ENCODE data around the gene TRAPPC8. TPM values are rescaled to one million over a fixed set of nuclear protein-coding genes. Genes with fewer than 3 reads are reported as not detected.

TRAPPC8 gene
- total RNA-seq, 1 experiment from 2014 or later = 19.8 TPM

DNA sequence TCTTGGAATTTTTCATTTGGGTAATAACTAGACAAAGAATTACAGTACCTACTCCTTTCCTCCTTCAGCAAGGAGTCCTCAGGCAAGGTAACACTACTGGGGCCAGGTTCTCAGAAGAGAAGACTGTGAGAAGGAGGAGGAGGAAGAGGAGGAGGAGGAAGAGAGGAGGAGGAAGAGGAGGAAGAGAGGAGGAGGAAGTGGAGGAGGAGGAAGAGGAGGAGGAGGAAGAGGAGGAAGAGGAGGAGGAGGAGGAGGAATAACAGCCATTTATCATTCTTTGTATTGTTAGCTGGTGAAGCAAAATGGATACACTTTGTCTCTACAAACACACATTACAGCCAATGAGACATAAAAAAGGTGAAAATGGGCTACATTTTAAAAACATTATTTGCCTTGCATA lies 149.4 kb downstream of the TRAPPC8 start:
- Histone ChIP-seq H3K4me1 (no peaks in the 10 kb centered on the region), H3K36me3 (ENCODE audit: control insufficient read depth, insufficient read depth, low read length) (no peaks in the 10 kb centered on the region), H3K4me3 (ENCODE audit: low read depth, low read length) (no peak overlapping the region), H3K27me3 (replicated peaks; ENCODE audit: control insufficient read depth, insufficient read depth, low read length) (no peaks in the 10 kb centered on the region), H3K9me3 (no peaks in the 10 kb centered on the region)
- H3K4me1 Mint-ChIP-seq (ENCODE audit: low read depth, unreplicated experiment) = peaks cover 8% of the 10 kb centered on the region
- no peak for DNase-seq
- intact Hi-C loops (cut with micrococcal nuclease; ENCODE audit: unreplicated experiment) = no loop called here
- no peak overlapping the region for H3K4me3 Mint-ChIP-seq (ENCODE audit: unreplicated experiment)
- ChIA-PET POLR2A (no interaction called here), CTCF (no interaction called here)
- no peaks in the 10 kb centered on the region for H3K27me3 Mint-ChIP-seq (ENCODE audit: insufficient read depth, unreplicated experiment)
- H3K9me3 Mint-ChIP-seq (ENCODE audit: unreplicated experiment) = no peaks in the 10 kb centered on the region
- no peak overlapping the region for H3K27ac Mint-ChIP-seq (ENCODE audit: unreplicated experiment)
- no peaks in the 10 kb centered on the region for H3K36me3 Mint-ChIP-seq (ENCODE audit: insufficient read depth, unreplicated experiment)
- no TSS peak for BruUV-seq (replicated peaks)
- TF ChIP-seq, protein P1, sequence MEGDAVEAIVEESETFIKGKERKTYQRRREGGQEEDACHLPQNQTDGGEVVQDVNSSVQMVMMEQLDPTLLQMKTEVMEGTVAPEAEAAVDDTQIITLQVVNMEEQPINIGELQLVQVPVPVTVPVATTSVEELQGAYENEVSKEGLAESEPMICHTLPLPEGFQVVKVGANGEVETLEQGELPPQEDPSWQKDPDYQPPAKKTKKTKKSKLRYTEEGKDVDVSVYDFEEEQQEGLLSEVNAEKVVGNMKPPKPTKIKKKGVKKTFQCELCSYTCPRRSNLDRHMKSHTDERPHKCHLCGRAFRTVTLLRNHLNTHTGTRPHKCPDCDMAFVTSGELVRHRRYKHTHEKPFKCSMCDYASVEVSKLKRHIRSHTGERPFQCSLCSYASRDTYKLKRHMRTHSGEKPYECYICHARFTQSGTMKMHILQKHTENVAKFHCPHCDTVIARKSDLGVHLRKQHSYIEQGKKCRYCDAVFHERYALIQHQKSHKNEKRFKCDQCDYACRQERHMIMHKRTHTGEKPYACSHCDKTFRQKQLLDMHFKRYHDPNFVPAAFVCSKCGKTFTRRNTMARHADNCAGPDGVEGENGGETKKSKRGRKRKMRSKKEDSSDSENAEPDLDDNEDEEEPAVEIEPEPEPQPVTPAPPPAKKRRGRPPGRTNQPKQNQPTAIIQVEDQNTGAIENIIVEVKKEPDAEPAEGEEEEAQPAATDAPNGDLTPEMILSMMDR (IDR thresholded peaks at IDR 0.05; ENCODE audit: insufficient read depth in 1 of 2, low read depth in 1 of 2, low read length in 1 of 2, severe bottlenecking in 1 of 2, unreplicated experiment in 1 of 2) = no peak

DNA sequence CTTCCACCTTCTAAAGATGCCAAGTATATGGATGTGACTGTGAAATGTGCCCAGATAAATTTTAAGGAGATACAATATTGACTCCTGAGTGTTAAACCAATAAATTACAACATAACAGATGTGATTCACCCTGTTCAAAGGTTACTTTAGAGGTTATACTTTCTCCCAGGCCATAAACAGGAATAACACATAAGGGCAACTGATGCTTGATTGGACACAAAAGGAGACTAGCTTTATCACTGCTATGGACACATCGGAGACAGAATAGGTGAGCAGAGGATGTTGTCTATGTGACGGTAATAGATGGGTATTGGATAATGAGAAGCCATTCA lies 150.4 kb downstream of the TRAPPC8 start:
- Mint-ChIP-seq H3K27ac (ENCODE audit: unreplicated experiment) (no peak overlapping the region), H3K9me3 (ENCODE audit: unreplicated experiment) (no peaks in the 10 kb centered on the region), H3K36me3 (ENCODE audit: insufficient read depth, unreplicated experiment) (no peaks in the 10 kb centered on the region), H3K4me1 (ENCODE audit: low read depth, unreplicated experiment) (peaks cover 8% of the 10 kb centered on the region), H3K27me3 (ENCODE audit: insufficient read depth, unreplicated experiment) (no peaks in the 10 kb centered on the region), H3K4me3 (ENCODE audit: unreplicated experiment) (no peak overlapping the region)
- DNase-seq = no peak
- Histone ChIP-seq H3K4me1 (no peaks in the 10 kb centered on the region), H3K9me3 (no peaks in the 10 kb centered on the region), H3K27me3 (replicated peaks; ENCODE audit: control insufficient read depth, insufficient read depth, low read length) (no peaks in the 10 kb centered on the region), H3K36me3 (ENCODE audit: control insufficient read depth, insufficient read depth, low read length) (no peaks in the 10 kb centered on the region), H3K4me3 (ENCODE audit: low read depth, low read length) (no peak overlapping the region)
- BruUV-seq (replicated peaks) = no TSS peak
- ChIA-PET POLR2A (no interaction called here), CTCF (interaction anchor here (0.6 kb wide), 1 partner anchor 90 kb away, joined by 3 read pairs; no protein-coding TSS in a partner anchor)
- TF ChIP-seq, protein P1 (IDR thresholded peaks at IDR 0.05; ENCODE audit: insufficient read depth in 1 of 2, low read depth in 1 of 2, low read length in 1 of 2, severe bottlenecking in 1 of 2, unreplicated experiment in 1 of 2) = no peak
- intact Hi-C loops (cut with micrococcal nuclease; ENCODE audit: unreplicated experiment) = no loop called here

DNA sequence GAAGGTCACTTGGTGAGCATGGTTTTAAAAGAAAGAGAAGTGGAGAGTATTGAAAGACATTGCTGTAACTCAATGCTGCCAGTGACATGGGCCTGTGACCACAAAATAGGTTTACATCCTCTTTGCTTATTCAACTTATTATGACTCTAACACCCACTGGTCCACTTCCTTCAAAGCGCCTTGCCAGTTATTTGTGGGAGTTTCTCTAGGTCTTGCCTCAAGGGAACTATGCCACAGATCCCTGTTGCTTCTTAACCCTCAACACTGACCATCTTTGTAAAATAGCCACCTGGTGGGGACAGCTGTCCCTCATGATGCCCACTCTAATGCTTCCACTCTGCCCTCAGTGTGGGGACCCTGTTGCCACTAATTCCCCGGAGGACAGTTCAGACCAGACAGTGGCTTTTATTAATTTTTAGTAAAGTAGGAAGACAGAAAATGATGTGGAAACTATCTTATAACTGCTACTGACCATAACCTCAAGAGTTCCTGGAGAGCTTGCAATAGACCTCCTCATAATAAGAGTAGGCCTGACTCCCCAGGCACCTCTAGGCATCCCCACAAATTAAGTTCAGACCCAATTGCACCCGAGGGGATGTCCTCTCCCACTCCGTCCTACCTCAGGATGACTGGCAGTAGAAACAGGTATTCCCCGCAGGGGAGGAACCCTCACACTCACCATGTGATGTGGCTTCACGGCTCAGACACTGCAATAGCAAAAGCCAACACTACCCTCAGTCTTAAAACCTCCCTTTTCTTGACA lies 150.9 kb downstream of the TRAPPC8 start:
- ChIA-PET POLR2A (no interaction called here), CTCF (no interaction called here)
- Histone ChIP-seq H3K36me3 (ENCODE audit: control insufficient read depth, insufficient read depth, low read length) (no peaks in the 10 kb centered on the region), H3K4me1 (no peaks in the 10 kb centered on the region), H3K9me3 (no peaks in the 10 kb centered on the region), H3K4me3 (ENCODE audit: low read depth, low read length) (no peak overlapping the region), H3K27me3 (replicated peaks; ENCODE audit: control insufficient read depth, insufficient read depth, low read length) (no peaks in the 10 kb centered on the region)
- Mint-ChIP-seq H3K27me3 (ENCODE audit: insufficient read depth, unreplicated experiment) (no peaks in the 10 kb centered on the region), H3K9me3 (ENCODE audit: unreplicated experiment) (no peaks in the 10 kb centered on the region), H3K36me3 (ENCODE audit: insufficient read depth, unreplicated experiment) (no peaks in the 10 kb centered on the region), H3K4me1 (ENCODE audit: low read depth, unreplicated experiment) (peaks cover 8% of the 10 kb centered on the region), H3K27ac (ENCODE audit: unreplicated experiment) (no peak overlapping the region), H3K4me3 (ENCODE audit: unreplicated experiment) (no peak overlapping the region)
- TF ChIP-seq, protein P1 (IDR thresholded peaks at IDR 0.05; ENCODE audit: insufficient read depth in 1 of 2, low read depth in 1 of 2, low read length in 1 of 2, severe bottlenecking in 1 of 2, unreplicated experiment in 1 of 2) = no peak
- DNase-seq = no peak
- intact Hi-C loops (cut with micrococcal nuclease; ENCODE audit: unreplicated experiment) = no loop called here
- no TSS peak for BruUV-seq (replicated peaks)
